ENCODE data around the gene MRPS5.

DNA sequence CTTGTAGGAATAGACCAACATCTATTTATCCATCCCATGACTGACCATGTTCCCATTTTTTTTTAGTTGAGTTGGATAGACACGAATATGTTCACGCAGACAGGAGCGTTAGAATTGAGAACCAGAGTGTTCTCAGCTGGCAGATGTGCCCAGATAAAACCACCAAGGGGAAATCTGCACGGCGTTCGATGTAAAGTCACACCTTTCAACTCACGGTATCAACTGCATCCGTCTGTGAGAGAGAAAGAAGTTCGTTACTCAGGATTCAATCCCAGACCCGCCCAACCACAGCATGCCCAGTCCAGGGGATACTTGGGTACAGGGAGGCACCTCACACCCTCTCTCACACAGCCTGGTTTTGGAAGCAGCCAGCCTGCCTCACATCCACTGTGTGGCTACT, 70.0 kb downstream of the MRPS5 start:
- TF ChIP-seq, protein P1, sequence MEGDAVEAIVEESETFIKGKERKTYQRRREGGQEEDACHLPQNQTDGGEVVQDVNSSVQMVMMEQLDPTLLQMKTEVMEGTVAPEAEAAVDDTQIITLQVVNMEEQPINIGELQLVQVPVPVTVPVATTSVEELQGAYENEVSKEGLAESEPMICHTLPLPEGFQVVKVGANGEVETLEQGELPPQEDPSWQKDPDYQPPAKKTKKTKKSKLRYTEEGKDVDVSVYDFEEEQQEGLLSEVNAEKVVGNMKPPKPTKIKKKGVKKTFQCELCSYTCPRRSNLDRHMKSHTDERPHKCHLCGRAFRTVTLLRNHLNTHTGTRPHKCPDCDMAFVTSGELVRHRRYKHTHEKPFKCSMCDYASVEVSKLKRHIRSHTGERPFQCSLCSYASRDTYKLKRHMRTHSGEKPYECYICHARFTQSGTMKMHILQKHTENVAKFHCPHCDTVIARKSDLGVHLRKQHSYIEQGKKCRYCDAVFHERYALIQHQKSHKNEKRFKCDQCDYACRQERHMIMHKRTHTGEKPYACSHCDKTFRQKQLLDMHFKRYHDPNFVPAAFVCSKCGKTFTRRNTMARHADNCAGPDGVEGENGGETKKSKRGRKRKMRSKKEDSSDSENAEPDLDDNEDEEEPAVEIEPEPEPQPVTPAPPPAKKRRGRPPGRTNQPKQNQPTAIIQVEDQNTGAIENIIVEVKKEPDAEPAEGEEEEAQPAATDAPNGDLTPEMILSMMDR (conservative IDR thresholded peaks at IDR 0.05; ENCODE audit: low read length) = no peak
- no peak for TF ChIP-seq EZH2phosphoT487 (IDR thresholded peaks at IDR 0.05; ENCODE audit: borderline replicate concordance)
